WERI-Rb-1 (cell line): ENCODE data around the gene TRPT1.

Experiments used
- DNase-seq: peaks from one replicate; pipeline ENCODE4 v3.0.0-alpha.2; 2020
- H3K27ac ChIP-seq: fragments of 250-450 bp; sonication (Bioruptor Pico); 2 replicates; pipeline ENCODE4 v1.5.1; 2020; ENCODE audit warnings: mild to moderate bottlenecking, moderate library complexity
- H3K27me3 ChIP-seq: fragments of 250-450 bp; sonication (Bioruptor Pico); 2 replicates; pipeline ENCODE4 v1.5.1; 2021; ENCODE audit warnings: mild to moderate bottlenecking, low read depth, moderate library complexity; ENCODE audit not compliant: insufficient read depth, severe bottlenecking
- H3K36me3 ChIP-seq: fragments of 250-450 bp; sonication (Bioruptor Pico); 2 replicates; pipeline ENCODE4 v1.5.1; 2020; ENCODE audit warnings: mild to moderate bottlenecking, moderate library complexity
- H3K4me3 ChIP-seq: 2 replicates; pipeline ENCODE4 v1.5.1; 2011; ENCODE audit warnings: low read depth, mild to moderate bottlenecking, control low read depth, low read length
- H3K9me3 ChIP-seq: fragments of 250-450 bp; sonication (Bioruptor Pico); 2 replicates; pipeline ENCODE4 v1.5.1; 2021; ENCODE audit warnings: mild to moderate bottlenecking, moderate library complexity; ENCODE audit not compliant: severe bottlenecking
- TF ChIP-seq, protein P1 (sequence below): IDR thresholded peaks from 2 replicates; pipeline ENCODE4 v1.5.1; 2011; ENCODE audit warnings: low read depth, mild to moderate bottlenecking, control low read depth, inconsistent platforms, low read length

Gene TRPT1

DNA sequence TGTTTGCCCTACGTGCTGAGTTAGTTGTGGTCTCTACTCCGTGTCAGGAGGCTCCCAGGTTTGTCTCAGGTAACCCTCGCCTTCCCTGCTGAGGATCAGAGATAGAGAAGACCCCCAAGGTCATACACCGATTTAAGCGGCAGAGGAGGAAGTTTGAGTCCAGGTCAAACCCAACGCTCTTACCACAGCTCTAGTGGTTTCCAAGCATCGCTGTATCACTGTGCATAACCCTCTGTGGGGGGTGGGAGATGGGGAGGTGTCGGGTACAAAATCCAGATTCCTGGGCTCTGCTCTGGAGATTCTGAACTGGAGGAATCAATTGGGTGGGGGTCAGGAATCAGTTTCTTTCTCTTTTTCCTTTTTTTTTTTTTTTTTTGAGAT, 5.0 kb upstream of the TRPT1 start:
- TF ChIP-seq, protein P1, sequence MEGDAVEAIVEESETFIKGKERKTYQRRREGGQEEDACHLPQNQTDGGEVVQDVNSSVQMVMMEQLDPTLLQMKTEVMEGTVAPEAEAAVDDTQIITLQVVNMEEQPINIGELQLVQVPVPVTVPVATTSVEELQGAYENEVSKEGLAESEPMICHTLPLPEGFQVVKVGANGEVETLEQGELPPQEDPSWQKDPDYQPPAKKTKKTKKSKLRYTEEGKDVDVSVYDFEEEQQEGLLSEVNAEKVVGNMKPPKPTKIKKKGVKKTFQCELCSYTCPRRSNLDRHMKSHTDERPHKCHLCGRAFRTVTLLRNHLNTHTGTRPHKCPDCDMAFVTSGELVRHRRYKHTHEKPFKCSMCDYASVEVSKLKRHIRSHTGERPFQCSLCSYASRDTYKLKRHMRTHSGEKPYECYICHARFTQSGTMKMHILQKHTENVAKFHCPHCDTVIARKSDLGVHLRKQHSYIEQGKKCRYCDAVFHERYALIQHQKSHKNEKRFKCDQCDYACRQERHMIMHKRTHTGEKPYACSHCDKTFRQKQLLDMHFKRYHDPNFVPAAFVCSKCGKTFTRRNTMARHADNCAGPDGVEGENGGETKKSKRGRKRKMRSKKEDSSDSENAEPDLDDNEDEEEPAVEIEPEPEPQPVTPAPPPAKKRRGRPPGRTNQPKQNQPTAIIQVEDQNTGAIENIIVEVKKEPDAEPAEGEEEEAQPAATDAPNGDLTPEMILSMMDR: no peak
- peak overlapping the region; percentile 71 for H3K27ac ChIP-seq
- DNase-seq: no peak

DNA sequence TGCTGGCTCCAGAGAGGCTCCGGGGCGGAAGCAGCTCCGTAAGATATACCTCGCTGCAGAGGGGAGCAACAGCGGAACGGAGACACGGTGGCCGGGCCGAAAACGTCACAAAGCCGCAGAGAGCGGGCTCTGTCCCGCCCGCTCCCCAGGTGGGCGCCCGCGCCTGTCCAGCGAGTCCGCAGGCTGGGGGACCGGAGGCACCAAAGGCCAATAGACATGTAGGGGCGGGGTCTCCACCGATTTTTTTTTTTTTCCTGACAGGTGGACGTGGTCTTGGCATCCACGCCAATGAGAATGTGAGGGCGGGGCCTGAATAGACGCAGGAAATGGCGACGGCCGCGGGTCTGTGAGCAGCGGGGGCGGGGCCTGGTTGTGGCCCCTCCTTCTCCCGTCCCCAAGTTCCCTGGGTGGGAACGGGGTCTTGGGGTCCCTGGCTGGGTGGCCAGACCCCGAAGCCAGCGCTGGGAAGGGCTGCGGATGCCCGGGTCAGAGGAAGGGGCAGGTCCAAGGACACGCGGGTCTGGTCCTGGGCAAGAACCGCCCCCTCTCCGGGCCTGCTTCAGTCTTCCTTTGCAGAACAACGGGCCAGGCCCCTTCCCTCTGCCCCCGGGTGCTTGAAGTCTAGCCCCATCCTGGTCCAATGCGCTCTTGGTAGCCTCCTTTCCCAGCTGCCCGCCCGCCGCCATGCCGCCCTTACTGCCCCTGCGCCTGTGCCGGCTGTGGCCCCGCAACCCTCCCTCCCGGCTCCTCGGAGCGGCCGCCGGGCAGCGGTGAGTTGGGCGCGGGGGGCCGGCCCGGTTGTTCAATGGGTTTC, 4.4 kb upstream of the TRPT1 start, which contains the start of gene DNAJC4:
DNAJC4 (plus strand) TSS at position 378 of the 814 bp plus-strand sequence; CDS start at position 685, 307 bp downstream.
- no peaks in the 10 kb centered on the region for H3K27me3 ChIP-seq
- peak within 1 kb of the TSS; percentile 75 for H3K27ac ChIP-seq
- peak within 1 kb of the TSS; percentile 72 for H3K4me3 ChIP-seq
- H3K9me3 ChIP-seq: no peaks in the 10 kb centered on the region
- H3K36me3 ChIP-seq: no peaks in the 10 kb centered on the region
- TF ChIP-seq, protein P1: no peak
- peak; percentile 96 for DNase-seq

More for the DNA sequence above, 5.0 kb upstream of the TRPT1 start:
- H3K36me3 ChIP-seq: peaks cover 2% of the 10 kb centered on the region
- H3K9me3 ChIP-seq: no peaks in the 10 kb centered on the region
- no peaks in the 10 kb centered on the region for H3K27me3 ChIP-seq
- H3K4me3 ChIP-seq: peak overlapping the region; percentile 72

DNA sequence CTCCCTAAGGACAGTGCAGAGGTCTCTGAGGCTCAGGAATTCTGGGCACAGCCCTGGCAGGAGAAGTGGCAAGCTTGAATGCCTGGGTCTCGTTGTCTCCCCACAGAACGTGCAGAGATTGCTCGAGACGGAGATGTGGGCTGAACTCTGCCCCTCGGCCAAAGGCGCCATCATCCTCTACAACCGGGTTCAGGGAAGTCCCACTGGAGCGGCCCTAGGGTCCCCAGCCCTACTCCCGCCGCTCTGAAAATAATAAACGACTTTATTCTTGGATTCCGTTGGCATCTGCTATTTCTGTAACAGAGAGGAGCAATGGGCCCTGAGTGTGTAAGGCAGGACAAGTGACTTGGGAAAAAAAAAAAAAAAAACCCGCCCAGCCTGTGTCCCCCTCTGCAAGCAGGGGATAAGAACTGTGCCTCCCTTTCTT, 3.8 kb upstream of the TRPT1 start:
- Histone ChIP-seq H3K27ac (peak overlapping the region; percentile 75), H3K36me3 (no peaks in the 10 kb centered on the region), H3K9me3 (no peaks in the 10 kb centered on the region), H3K4me3 (peak overlapping the region; percentile 72), H3K27me3 (no peaks in the 10 kb centered on the region)
- TF ChIP-seq, protein P1: no peak
- no peak for DNase-seq

DNA sequence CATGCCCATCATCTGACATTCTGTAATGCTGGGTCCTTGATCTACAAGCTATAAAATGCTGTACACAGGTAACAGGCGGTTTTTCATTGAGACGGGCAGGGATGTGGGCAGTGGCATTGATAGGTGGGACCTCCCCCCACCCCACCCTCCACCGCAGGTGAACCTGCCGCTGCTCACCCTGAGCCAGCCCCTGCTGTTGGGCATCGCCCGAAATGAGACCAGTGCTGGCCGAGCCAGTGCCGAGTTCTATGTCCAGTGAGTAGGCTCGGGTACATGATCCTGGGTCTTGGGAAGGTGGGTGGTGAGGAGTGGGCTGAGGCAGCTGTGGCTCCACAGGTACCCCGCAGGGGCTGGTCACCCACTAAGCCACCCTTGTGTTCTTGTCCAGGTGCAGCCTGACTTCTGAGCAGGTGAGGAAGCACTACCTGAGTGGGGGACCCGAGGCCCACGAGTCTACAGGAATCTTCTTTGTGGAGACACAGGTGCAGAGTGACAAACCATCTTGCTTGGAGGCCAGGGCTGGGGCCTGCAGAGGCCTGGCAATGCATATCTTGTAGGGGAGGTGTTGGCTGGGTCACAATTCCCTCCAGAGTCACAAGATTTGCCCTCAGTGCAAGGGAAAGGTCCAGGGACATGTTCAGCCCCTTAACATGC, 3.2 kb upstream of the TRPT1 start:
- TF ChIP-seq, protein P1: no peak
- H3K4me3 ChIP-seq: no peak overlapping the region
- no peaks in the 10 kb centered on the region for H3K9me3 ChIP-seq
- DNase-seq: no peak
- no peaks in the 10 kb centered on the region for H3K36me3 ChIP-seq
- no peak overlapping the region; the same call in none of the 2 replicates for H3K27ac ChIP-seq
- H3K27me3 ChIP-seq: no peaks in the 10 kb centered on the region

DNA sequence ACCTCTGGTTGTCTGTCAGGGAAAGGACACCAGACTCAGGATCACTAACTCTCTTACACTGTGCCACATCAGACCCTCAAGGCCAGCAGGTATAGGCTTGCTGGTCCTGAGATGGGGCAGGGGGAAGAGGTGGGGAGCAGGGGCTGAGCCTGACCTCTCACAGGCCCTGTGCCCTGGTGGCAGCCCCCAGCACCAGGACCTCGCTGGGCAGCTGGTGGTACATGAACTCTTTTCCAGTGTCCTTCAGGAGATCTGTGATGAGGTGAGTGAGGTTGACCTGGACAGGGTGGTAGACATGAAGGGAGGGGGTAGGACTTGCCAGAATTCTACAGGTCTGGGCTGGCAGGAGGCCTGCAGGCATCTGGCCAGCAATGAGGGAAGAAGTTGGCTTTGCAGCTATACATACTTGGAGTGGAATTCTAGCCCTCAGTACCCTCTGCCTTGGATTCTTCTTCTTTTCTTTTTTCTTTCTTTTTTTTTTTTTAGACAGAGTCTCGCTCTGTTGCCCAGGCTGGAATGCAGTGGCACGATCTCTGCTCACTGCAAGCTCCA, 1.5 kb upstream of the TRPT1 start:
- no peaks in the 10 kb centered on the region for H3K27me3 ChIP-seq
- H3K9me3 ChIP-seq: no peaks in the 10 kb centered on the region
- TF ChIP-seq, protein P1: no peak
- no peak overlapping the region for H3K4me3 ChIP-seq
- H3K27ac ChIP-seq: no peak overlapping the region
- H3K36me3 ChIP-seq: no peaks in the 10 kb centered on the region; the same call in 1 of the 2 replicates
- no peak for DNase-seq
